ENCODE measurements around the gene FRMD1.

- TF ChIP-seq REST (IDR thresholded peaks at IDR 0.05; ENCODE audit: insufficient read depth in 1 of 2, low read depth in 2 of 2, low read length in 2 of 2) (no peak), SIN3A (IDR thresholded peaks at IDR 0.05; ENCODE audit: borderline replicate concordance, insufficient read depth, low read length) (no peak), TAF1 (IDR thresholded peaks at IDR 0.05; ENCODE audit: borderline replicate concordance, insufficient read depth, low read length) (no peak)
Measured at GRCh38 chr6:168101590-168102314, 22.7 kb upstream of the FRMD1 start.

Data from PFSK-1 (cell line).